M059J (cell line): ENCODE measurements around the gene PIAS4. TPM values are rescaled to one million over a fixed set of nuclear protein-coding genes. Genes with fewer than 3 reads are reported as not detected.
"Not testable (repeated sequence)": the region's sequence is repeated elsewhere in the genome, so short reads cannot be mapped to it uniquely, and the experiment has no call there.

Experiments used
- DNase-seq: peaks from one replicate; pipeline ENCODE4 v3.0.0-alpha.2; 2012; ENCODE audit warnings: low read depth
- total RNA-seq: library from RNA; depleted of rRNA; stranded (reverse); fragments of >200 nt; shearing (Covaris generic); gene quantifications from 2 replicates; pipeline ENCODE4 v1.2.3, GENCODE V29; 2014

PIAS4 gene
- total RNA-seq, 1 experiment from 2014 or later = 19.5 TPM

DNA sequence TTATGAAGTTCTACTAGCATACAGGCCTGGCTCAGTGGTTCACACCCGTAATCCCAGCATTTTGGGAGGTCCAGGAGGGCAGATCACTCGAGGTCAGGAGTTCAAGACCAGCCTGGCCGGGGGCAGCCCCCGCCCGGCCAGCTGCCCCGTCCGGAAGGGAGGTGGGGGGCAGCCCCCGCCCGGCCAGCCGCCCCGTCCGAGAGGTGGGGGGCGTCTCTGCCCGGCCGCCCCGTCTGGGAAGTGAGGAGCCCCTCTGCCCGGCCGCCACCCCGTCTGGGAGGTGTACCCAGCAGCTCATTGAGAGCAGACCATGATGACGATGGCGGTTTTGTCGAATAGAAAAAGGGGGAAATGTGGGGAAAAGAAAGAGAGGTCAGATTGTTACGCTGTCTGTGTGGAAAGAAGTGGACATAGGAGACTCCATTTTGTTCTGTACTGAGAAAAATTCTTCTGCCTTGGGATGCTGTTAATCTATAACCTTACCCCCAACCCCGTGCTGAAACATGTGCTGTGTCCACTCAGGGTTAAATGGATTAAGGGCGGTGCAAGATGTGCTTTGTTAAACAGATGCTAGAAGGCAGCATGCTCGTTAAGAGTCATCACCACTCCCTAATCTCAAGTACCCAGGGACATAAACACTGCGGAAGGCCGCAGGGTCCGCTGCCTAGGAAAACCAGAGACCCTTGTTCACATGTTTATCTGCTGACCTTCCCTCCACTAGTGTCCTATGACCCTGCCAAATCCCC is 8.7 kb upstream of the PIAS4 start:
- DNase-seq = not testable (repeated sequence)

- not testable (repeated sequence) for DNase-seq
Measured at GRCh38 chr19:4000798-4001197, 6.7 kb upstream of the PIAS4 start.

GRCh38 chr19:4005436-4005835 is 2.1 kb upstream of the PIAS4 start:
- DNase-seq = not testable (repeated sequence)

DNA sequence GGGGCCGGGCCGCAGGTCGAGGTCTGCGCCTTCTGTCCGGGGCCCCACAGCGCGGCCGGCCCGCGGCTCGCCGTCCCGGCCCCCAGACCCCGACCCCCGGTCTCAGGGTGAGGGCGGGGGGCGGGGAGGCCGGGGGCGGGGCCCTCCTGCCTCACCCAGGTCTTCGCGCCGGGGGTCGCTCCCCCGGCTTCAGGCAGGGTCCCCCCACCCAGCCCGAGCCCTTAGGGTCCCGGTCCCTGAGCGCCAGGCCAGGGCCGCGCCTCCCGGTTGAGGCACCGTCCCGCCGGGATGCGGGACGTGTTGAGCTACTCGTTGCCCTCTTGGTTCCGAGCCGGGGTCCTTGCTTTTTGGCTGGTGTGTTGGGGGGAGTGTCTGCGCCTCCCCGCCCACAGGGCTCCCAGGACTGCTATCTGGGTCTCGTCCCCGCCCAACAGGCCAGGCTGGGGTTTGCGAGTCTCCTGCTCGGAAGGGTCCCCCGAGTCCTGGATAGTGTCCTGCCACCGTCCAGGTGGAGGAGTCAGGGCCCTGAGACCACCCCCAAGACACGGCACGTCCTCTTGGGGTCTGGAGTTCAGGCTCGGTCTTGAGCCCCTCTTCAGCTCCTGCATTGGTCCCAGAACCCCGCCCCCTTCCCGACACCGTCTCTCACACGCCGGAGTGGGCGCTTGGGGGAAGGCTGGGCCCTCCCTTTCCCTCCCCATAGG is 452 bp downstream of the PIAS4 start:
- peak; percentile 17 for DNase-seq

- no peak for DNase-seq
Measured at GRCh38 chr19:4009990-4010807, 2.7 kb downstream of the PIAS4 start.

DNA sequence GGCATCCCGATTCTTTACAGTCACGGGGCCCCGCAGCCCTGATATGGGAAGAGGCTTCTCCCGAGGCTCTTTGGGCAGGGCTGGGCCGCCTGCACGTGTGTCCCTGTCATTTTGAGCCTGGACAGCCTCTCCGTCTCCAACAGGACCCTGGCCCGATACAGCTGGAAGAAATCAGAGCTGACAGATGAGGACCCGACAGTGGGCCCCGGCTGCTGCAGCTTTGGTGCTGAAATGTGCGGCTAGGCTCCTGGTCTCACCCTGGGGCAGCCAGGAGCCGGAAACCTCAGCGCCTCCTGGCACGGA is 3.2 kb downstream of the PIAS4 start:
- DNase-seq = no peak

- not testable (repeated sequence) for DNase-seq
Measured at GRCh38 chr19:4011430-4011829, 3.9 kb downstream of the PIAS4 start.

DNA sequence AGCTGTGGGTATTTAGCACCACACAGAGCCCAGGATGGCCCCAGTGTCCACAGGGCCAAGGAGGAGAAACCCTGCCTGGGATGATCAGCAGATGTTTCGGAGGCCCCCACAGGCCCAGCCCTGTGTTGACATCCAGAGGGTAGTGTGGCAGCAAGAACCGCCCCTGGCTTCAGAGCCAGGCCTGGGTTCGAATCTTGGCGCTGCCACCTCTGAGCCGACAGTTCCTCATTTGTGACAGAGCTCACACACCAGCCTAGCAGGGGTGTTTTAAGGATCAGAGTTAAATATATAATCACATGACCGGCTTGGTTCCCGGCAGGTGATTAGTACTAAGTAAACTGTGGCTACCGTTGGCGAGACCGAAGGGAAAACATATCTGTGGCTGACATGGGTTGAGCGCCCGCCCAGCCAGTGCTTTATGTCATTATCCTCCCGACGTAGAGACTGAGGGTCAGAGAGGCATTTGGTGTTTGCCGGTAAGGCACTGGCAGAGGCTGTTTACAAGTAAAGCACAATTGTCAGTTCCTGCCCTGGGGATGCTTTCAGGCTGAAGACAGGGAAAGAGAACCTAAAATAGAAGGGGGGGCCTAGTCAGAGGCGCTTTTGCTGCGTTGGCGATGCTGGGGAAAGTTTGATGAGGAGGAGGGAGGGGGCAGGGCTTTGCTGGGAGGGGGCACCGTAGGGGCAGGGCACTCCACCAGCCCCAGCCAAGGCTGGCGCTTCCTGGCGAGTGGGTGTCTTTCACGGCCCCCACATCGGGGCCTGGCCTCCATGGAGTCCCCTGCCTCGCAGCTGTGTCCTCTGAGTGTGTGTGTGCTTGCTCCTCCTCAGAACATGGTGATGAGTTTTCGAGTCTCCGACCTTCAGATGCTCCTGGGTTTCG is 4.8 kb downstream of the PIAS4 start:
- DNase-seq = no peak

DNA sequence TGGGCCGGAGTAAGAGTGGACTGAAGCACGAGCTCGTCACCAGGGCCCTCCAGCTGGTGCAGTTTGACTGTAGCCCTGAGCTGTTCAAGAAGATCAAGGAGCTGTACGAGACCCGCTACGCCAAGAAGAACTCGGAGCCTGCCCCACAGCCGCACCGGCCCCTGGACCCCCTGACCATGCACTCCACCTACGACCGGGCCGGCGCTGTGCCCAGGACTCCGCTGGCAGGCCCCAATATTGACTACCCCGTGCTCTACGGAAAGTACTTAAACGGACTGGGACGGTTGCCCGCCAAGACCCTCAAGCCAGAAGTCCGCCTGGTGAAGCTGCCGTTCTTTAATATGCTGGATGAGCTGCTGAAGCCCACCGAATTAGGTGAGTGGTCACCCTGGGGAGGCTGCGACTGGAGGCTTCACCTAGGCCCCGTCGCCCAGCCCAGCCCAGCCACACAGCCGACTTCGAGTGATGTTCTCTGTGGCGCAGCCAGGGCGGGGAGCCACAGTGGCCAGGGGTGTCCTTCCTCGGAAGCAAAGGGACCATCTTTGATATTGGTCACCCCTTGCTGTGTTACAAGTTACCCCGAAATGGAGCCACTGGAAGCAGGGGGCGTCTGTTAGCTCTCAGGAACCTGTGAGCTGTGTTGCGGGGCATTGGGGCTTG is 5.6 kb downstream of the PIAS4 start:
- no peak for DNase-seq

GRCh38 chr19:4013886-4014540 is 6.5 kb downstream of the PIAS4 start:
- no peak for DNase-seq

GRCh38 chr19:4014541-4015491 is 7.3 kb downstream of the PIAS4 start:
- DNase-seq = no peak

- DNase-seq = no peak
Measured at GRCh38 chr19:4015705-4016402, 8.3 kb downstream of the PIAS4 start.

- no peak for DNase-seq
Measured at GRCh38 chr19:4016486-4016885, 8.9 kb downstream of the PIAS4 start.

GRCh38 chr19:4016903-4017638 is 9.5 kb downstream of the PIAS4 start:
- DNase-seq = no peak

GRCh38 chr19:4018140-4018613 is 10.6 kb downstream of the PIAS4 start:
- no peak for DNase-seq

GRCh38 chr19:4018775-4019504 is 11.4 kb downstream of the PIAS4 start:
- no peak for DNase-seq

- no peak for DNase-seq
Measured at GRCh38 chr19:4019578-4019977, 12.0 kb downstream of the PIAS4 start.
